ENCODE measurements around the gene TEKTIP1. TPM values are rescaled to one million over a fixed set of nuclear protein-coding genes. Genes with fewer than 3 reads are reported as not detected.
A peak's percentile ranks its signal among the peaks of the same experiment; 100 is the strongest.

Gene TEKTIP1
- total RNA-seq, 1 experiment from 2014 or later, result 1.3 TPM

- H3K27me3 Mint-ChIP-seq (ENCODE audit: low read depth), result no peaks in the 10 kb centered on the region
- Histone ChIP-seq H2AK5ac (ENCODE audit: insufficient read length, low read length) (no peak overlapping the region), H2BK20ac (ENCODE audit: low read depth, low read length, poor library complexity, severe bottlenecking) (no peak overlapping the region)
These were observed 39.1 kb upstream of the TEKTIP1 start for GRCh38 chr19:3499738-3500428.

More at GRCh38 chr19:3499738-3500428, 39.1 kb upstream of the TEKTIP1 start:
- Histone ChIP-seq H4K8ac (replicated peaks; ENCODE audit: insufficient read length, low read depth, low read length) (no peak overlapping the region), H2AFZ (ENCODE audit: low read length) (no peak overlapping the region), H3K4me2 (ENCODE audit: insufficient read depth, insufficient read length, low read length) (peak overlapping the region; percentile 95), H4K91ac (ENCODE audit: insufficient read length, low read depth, low read length) (no peak overlapping the region), H3K18ac (ENCODE audit: insufficient read length, low read depth, low read length) (peak overlapping the region; percentile 54), H2BK5ac (ENCODE audit: insufficient read length, low read length) (no peak overlapping the region), H3K79me1 (ENCODE audit: insufficient read depth, low read depth, low read length, poor library complexity, severe bottlenecking) (no peaks in the 10 kb centered on the region), H2BK120ac (ENCODE audit: low read depth, low read length, poor library complexity, severe bottlenecking) (no peak overlapping the region), H3K23ac (ENCODE audit: insufficient read length, low read depth, low read length) (no peak overlapping the region), H3K27me3 (ENCODE audit: insufficient read depth, low read length) (no peaks in the 10 kb centered on the region), H3K14ac (ENCODE audit: insufficient read depth, low read length) (peak overlapping the region; percentile 97; the same call in 1 of the 2 replicates), H3K9me3 (ENCODE audit: control insufficient read depth, low read depth, low read length) (no peaks in the 10 kb centered on the region), H2BK12ac (ENCODE audit: insufficient read length, low read depth, low read length) (no peak overlapping the region), H3K9ac (ENCODE audit: extremely low read depth, insufficient read length, low read length) (peak overlapping the region; percentile 96), H3K56ac (ENCODE audit: insufficient read length, low read depth, low read length) (no peak overlapping the region), H2BK15ac (ENCODE audit: low read depth, low read length) (no peak overlapping the region), H3K4ac (ENCODE audit: low read depth, low read length) (no peak overlapping the region), H3K23me2 (ENCODE audit: insufficient read length, low read depth, low read length, poor library complexity, severe bottlenecking) (peaks cover 6% of the 10 kb centered on the region), H3T11ph (ENCODE audit: low read length) (no peak overlapping the region), H4K5ac (ENCODE audit: insufficient read length, low read depth, low read length) (no peak overlapping the region), H3K79me2 (ENCODE audit: insufficient read depth, low read length) (peaks cover 10% of the 10 kb centered on the region), H3K4me1 (ENCODE audit: insufficient read depth, low read length) (no peaks in the 10 kb centered on the region), H3K27ac (ENCODE audit: insufficient read length, low read depth, low read length) (no peak overlapping the region), H4K20me1 (ENCODE audit: control insufficient read depth, insufficient read depth, insufficient read length) (no peaks in the 10 kb centered on the region)
- Mint-ChIP-seq H3K9me3 (no peaks in the 10 kb centered on the region; a peak in 1 of 5 replicates), H3K4me1 (peaks cover 11 to 14% of the 10 kb centered on the region in 2 experiments), H3K4me3 (peak overlapping the region; percentile 91 to 95), H3K27ac (peak overlapping the region; percentile 99; a peak in 5 of 7 replicates), H3K36me3 (ENCODE audit: insufficient read depth in 1 of 3, low read depth in 3 of 3) (peaks cover 12 to 28% (median 28%) of the 10 kb centered on the region in 3 experiments; a peak in 6 of 7 replicates)
- no peak for TF ChIP-seq CTCF (conservative IDR thresholded peaks at IDR 0.05)
- DNase-seq, result no peak
- no CpG with 5 or more reads among the region's 18 CpGs for WGBS (ENCODE audit: extremely low coverage, insufficient read length, low lambda C conversion rate)
